GM23338 (cell line): ENCODE results near the gene MYO18B. TPM values are rescaled to one million over a fixed set of nuclear protein-coding genes. Genes with fewer than 3 reads are reported as not detected.

Experiments used
- ATAC-seq: fragments of 200-7000 bp; cut with Tn5 transposase; 3 replicates; pipeline ENCODE4 v1.9.1; 2020
- DNase-seq: peaks from one replicate; pipeline ENCODE4 v3.0.0-alpha.2; 2015; ENCODE audit warnings: low spot score
- H2AFZ ChIP-seq: fragments of 200-600 bp; sonication (generic); 2 replicates; pipeline ENCODE4 v1.8.0; 2016; ENCODE audit warnings: antibody characterized with exemption, mild to moderate bottlenecking, moderate library complexity
- H3F3A ChIP-seq: fragments of 200-600 bp; sonication (generic); replicated peaks from 2 replicates; pipeline ENCODE4 v1.8.0; 2017; ENCODE audit warnings: antibody characterized with exemption, mixed run types, low read depth
- H3K27ac ChIP-seq: fragments of 200-600 bp; sonication (generic); 2 replicates; pipeline ENCODE4 v1.6.1; 2016; ENCODE audit warnings: low read depth
- H3K27me3 ChIP-seq: fragments of 200-600 bp; sonication (generic); 2 replicates; pipeline ENCODE4 v1.8.0; 2016; ENCODE audit warnings: mild to moderate bottlenecking, mixed run types, moderate library complexity; ENCODE audit not compliant: insufficient read depth
- H3K36me3 ChIP-seq: fragments of 200-600 bp; sonication (generic); 2 replicates; pipeline ENCODE4 v1.8.0; 2016; ENCODE audit warnings: mild to moderate bottlenecking; ENCODE audit not compliant: insufficient read depth
- H3K4me1 ChIP-seq: fragments of 200-600 bp; sonication (generic); 2 replicates; pipeline ENCODE4 v1.8.0; 2016; ENCODE audit warnings: mild to moderate bottlenecking, moderate library complexity; ENCODE audit not compliant: insufficient read depth
- H3K4me2 ChIP-seq: fragments of 200-600 bp; sonication (generic); 2 replicates; pipeline ENCODE4 v1.7.1; 2017; ENCODE audit warnings: mixed run types
- H3K4me3 ChIP-seq: fragments of 200-600 bp; sonication (generic); 2 replicates; pipeline ENCODE4 v1.6.1; 2016; ENCODE audit warnings: mixed run types
- H3K79me2 ChIP-seq: fragments of 200-600 bp; sonication (generic); replicated peaks from 2 replicates; pipeline ENCODE4 v1.8.0; 2017; ENCODE audit warnings: mild to moderate bottlenecking; ENCODE audit not compliant: insufficient read depth
- H3K9me2 ChIP-seq: fragments of 200-600 bp; sonication (generic); 2 replicates; pipeline ENCODE4 v1.8.0; 2017; ENCODE audit not compliant: insufficient read depth
- H4K20me1 ChIP-seq: fragments of 200-600 bp; sonication (generic); replicated peaks from 2 replicates; pipeline ENCODE4 v1.8.0; 2017; ENCODE audit warnings: mild to moderate bottlenecking; ENCODE audit not compliant: insufficient read depth
- H3K27ac Mint-ChIP-seq: 2 replicates; pipeline ENCODE4 v1.8.0; 2020; ENCODE audit warnings: inconsistent platforms, mild to moderate bottlenecking, moderate library complexity, mixed read lengths
- H3K27me3 Mint-ChIP-seq: 3 replicates; pipeline ENCODE4 v1.8.0; 2022; ENCODE audit warnings: low read depth, mild to moderate bottlenecking, moderate library complexity, mixed read lengths, inconsistent platforms; ENCODE audit not compliant: insufficient read depth, poor library complexity
- H3K36me3 Mint-ChIP-seq: 3 replicates; pipeline ENCODE4 v1.8.0; 2021; ENCODE audit warnings: low read depth, mild to moderate bottlenecking, inconsistent platforms, moderate library complexity, mixed read lengths
- H3K4me1 Mint-ChIP-seq: 3 replicates; pipeline ENCODE4 v1.8.0; 2020; ENCODE audit warnings: mild to moderate bottlenecking, inconsistent platforms, mixed read lengths
- H3K4me3 Mint-ChIP-seq: 3 replicates; pipeline ENCODE4 v1.8.0; 2021; ENCODE audit warnings: moderate library complexity, mild to moderate bottlenecking, inconsistent platforms, mixed read lengths
- H3K9me3 Mint-ChIP-seq: 3 replicates; pipeline ENCODE4 v1.8.0; 2020; ENCODE audit warnings: moderate library complexity, mild to moderate bottlenecking, inconsistent platforms, mixed read lengths
- CREB1 ChIP-seq: fragments of 250-450 bp; sonication (Bioruptor Pico); IDR thresholded peaks from 2 replicates; pipeline ENCODE4 v1.5.0; 2020; ENCODE audit warnings: low read depth, mild to moderate bottlenecking, moderate library complexity
- EZH2 ChIP-seq: fragments of 200-600 bp; sonication (generic); IDR thresholded peaks from one replicate; pipeline ENCODE4 v1.8.0; 2017; ENCODE audit warnings: antibody characterized with exemption, mild to moderate bottlenecking, low read depth; ENCODE audit not compliant: unreplicated experiment
- EZH2phosphoT487 ChIP-seq: fragments of 200-600 bp; sonication (generic); IDR thresholded peaks from one replicate; pipeline ENCODE4 v1.8.1; 2018; ENCODE audit warnings: antibody characterized with exemption; ENCODE audit not compliant: unreplicated experiment
- POLR2AphosphoS5 ChIP-seq: IDR thresholded peaks from 2 replicates; pipeline ENCODE4 v1.6.1; 2016; ENCODE audit warnings: antibody characterized with exemption, low read depth
- STAT1 ChIP-seq: IDR thresholded peaks from one replicate; pipeline ENCODE4 v1.6.1; 2016; ENCODE audit warnings: antibody characterized with exemption; ENCODE audit not compliant: unreplicated experiment
- ZNF114 ChIP-seq: fragments of 250-450 bp; sonication (Bioruptor Pico); IDR thresholded peaks from 2 replicates; pipeline ENCODE4 v1.5.0; 2020; ENCODE audit warnings: mild to moderate bottlenecking, moderate library complexity
- ZNF331 ChIP-seq: fragments of 250-450 bp; sonication (Bioruptor Pico); IDR thresholded peaks from 2 replicates; pipeline ENCODE4 v1.5.0; 2020; ENCODE audit warnings: low read depth, mild to moderate bottlenecking, moderate library complexity
- polyA plus RNA-seq: library from polyadenylated mRNA; unstranded; fragments of >200 nt; fragmentation: Nextera tagmentation; extraction: Ambion mirVana; gene quantifications from 2 replicates; pipeline ENCODE4 v1.2.1, GENCODE V29; 2016
- total RNA-seq: library from RNA; depleted of rRNA; stranded (reverse); fragments of >200 nt; shearing (Covaris generic); gene quantifications from 2 replicates; pipeline ENCODE4 v1.2.3, GENCODE V29; 2014
- TF ChIP-seq, protein P1 (sequence below), 2 experiments: fragments of 200-600 bp in 1 of 2; sonication (generic) in 1 of 2; conservative IDR thresholded peaks; 2 replicates each; pipeline versions ENCODE4 v1.5.1 to v1.6.1; 2016 to 2017; ENCODE audit warnings: antibody characterized with exemption in 2 of 2, low read depth in 2 of 2, mild to moderate bottlenecking in 2 of 2, moderate library complexity in 1 of 2
- TF ChIP-seq, protein P2 (sequence below): IDR thresholded peaks from one replicate; pipeline ENCODE4 v1.6.1; 2018; ENCODE audit warnings: antibody characterized with exemption; ENCODE audit not compliant: unreplicated experiment
- TF ChIP-seq, protein P3 (sequence below): fragments of 250-450 bp; sonication (Bioruptor Pico); IDR thresholded peaks from 2 replicates; pipeline ENCODE4 v1.5.0; 2020; ENCODE audit warnings: mild to moderate bottlenecking, moderate library complexity

MYO18B gene
- total and polyA plus RNA-seq, 2 experiments from 2014 or later, result 0.36 to 0.45 TPM

GRCh38 chr22:26056455-26057200 lies 314.6 kb downstream of the MYO18B start:
- Histone ChIP-seq H3K9me2 (peaks cover 5% of the 10 kb centered on the region; the same call in 1 of the 2 replicates), H3K27me3 (no peaks in the 10 kb centered on the region), H3K4me3 (no peak overlapping the region), H3K79me2 (no peaks in the 10 kb centered on the region), H3K27ac (no peak overlapping the region), H3K4me1 (peaks cover 31% of the 10 kb centered on the region), H3F3A (no peaks in the 10 kb centered on the region), H2AFZ (no peak overlapping the region), H4K20me1 (no peaks in the 10 kb centered on the region), H3K36me3 (no peaks in the 10 kb centered on the region), H3K4me2 (no peak overlapping the region)
- Mint-ChIP-seq H3K27ac (no peak overlapping the region), H3K36me3 (no peaks in the 10 kb centered on the region), H3K4me3 (no peak overlapping the region), H3K27me3 (peaks cover 2% of the 10 kb centered on the region), H3K4me1 (peaks cover 36% of the 10 kb centered on the region), H3K9me3 (no peaks in the 10 kb centered on the region)
- TF ChIP-seq POLR2AphosphoS5 (no peak), ZNF331 (no peak), CREB1 (CRISPR knock-in tag) (no peak), STAT1 (no peak), ZNF114 (CRISPR knock-in tag) (no peak), EZH2 (no peak), EZH2phosphoT487 (no peak)
- TF ChIP-seq, protein P1, sequence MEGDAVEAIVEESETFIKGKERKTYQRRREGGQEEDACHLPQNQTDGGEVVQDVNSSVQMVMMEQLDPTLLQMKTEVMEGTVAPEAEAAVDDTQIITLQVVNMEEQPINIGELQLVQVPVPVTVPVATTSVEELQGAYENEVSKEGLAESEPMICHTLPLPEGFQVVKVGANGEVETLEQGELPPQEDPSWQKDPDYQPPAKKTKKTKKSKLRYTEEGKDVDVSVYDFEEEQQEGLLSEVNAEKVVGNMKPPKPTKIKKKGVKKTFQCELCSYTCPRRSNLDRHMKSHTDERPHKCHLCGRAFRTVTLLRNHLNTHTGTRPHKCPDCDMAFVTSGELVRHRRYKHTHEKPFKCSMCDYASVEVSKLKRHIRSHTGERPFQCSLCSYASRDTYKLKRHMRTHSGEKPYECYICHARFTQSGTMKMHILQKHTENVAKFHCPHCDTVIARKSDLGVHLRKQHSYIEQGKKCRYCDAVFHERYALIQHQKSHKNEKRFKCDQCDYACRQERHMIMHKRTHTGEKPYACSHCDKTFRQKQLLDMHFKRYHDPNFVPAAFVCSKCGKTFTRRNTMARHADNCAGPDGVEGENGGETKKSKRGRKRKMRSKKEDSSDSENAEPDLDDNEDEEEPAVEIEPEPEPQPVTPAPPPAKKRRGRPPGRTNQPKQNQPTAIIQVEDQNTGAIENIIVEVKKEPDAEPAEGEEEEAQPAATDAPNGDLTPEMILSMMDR (conservative IDR thresholded peaks at IDR 0.05; ENCODE audit: low read depth in 2 of 2), result no peak
- TF ChIP-seq, protein P2, sequence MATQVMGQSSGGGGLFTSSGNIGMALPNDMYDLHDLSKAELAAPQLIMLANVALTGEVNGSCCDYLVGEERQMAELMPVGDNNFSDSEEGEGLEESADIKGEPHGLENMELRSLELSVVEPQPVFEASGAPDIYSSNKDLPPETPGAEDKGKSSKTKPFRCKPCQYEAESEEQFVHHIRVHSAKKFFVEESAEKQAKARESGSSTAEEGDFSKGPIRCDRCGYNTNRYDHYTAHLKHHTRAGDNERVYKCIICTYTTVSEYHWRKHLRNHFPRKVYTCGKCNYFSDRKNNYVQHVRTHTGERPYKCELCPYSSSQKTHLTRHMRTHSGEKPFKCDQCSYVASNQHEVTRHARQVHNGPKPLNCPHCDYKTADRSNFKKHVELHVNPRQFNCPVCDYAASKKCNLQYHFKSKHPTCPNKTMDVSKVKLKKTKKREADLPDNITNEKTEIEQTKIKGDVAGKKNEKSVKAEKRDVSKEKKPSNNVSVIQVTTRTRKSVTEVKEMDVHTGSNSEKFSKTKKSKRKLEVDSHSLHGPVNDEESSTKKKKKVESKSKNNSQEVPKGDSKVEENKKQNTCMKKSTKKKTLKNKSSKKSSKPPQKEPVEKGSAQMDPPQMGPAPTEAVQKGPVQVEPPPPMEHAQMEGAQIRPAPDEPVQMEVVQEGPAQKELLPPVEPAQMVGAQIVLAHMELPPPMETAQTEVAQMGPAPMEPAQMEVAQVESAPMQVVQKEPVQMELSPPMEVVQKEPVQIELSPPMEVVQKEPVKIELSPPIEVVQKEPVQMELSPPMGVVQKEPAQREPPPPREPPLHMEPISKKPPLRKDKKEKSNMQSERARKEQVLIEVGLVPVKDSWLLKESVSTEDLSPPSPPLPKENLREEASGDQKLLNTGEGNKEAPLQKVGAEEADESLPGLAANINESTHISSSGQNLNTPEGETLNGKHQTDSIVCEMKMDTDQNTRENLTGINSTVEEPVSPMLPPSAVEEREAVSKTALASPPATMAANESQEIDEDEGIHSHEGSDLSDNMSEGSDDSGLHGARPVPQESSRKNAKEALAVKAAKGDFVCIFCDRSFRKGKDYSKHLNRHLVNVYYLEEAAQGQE, result no peak
- TF ChIP-seq, protein P3, sequence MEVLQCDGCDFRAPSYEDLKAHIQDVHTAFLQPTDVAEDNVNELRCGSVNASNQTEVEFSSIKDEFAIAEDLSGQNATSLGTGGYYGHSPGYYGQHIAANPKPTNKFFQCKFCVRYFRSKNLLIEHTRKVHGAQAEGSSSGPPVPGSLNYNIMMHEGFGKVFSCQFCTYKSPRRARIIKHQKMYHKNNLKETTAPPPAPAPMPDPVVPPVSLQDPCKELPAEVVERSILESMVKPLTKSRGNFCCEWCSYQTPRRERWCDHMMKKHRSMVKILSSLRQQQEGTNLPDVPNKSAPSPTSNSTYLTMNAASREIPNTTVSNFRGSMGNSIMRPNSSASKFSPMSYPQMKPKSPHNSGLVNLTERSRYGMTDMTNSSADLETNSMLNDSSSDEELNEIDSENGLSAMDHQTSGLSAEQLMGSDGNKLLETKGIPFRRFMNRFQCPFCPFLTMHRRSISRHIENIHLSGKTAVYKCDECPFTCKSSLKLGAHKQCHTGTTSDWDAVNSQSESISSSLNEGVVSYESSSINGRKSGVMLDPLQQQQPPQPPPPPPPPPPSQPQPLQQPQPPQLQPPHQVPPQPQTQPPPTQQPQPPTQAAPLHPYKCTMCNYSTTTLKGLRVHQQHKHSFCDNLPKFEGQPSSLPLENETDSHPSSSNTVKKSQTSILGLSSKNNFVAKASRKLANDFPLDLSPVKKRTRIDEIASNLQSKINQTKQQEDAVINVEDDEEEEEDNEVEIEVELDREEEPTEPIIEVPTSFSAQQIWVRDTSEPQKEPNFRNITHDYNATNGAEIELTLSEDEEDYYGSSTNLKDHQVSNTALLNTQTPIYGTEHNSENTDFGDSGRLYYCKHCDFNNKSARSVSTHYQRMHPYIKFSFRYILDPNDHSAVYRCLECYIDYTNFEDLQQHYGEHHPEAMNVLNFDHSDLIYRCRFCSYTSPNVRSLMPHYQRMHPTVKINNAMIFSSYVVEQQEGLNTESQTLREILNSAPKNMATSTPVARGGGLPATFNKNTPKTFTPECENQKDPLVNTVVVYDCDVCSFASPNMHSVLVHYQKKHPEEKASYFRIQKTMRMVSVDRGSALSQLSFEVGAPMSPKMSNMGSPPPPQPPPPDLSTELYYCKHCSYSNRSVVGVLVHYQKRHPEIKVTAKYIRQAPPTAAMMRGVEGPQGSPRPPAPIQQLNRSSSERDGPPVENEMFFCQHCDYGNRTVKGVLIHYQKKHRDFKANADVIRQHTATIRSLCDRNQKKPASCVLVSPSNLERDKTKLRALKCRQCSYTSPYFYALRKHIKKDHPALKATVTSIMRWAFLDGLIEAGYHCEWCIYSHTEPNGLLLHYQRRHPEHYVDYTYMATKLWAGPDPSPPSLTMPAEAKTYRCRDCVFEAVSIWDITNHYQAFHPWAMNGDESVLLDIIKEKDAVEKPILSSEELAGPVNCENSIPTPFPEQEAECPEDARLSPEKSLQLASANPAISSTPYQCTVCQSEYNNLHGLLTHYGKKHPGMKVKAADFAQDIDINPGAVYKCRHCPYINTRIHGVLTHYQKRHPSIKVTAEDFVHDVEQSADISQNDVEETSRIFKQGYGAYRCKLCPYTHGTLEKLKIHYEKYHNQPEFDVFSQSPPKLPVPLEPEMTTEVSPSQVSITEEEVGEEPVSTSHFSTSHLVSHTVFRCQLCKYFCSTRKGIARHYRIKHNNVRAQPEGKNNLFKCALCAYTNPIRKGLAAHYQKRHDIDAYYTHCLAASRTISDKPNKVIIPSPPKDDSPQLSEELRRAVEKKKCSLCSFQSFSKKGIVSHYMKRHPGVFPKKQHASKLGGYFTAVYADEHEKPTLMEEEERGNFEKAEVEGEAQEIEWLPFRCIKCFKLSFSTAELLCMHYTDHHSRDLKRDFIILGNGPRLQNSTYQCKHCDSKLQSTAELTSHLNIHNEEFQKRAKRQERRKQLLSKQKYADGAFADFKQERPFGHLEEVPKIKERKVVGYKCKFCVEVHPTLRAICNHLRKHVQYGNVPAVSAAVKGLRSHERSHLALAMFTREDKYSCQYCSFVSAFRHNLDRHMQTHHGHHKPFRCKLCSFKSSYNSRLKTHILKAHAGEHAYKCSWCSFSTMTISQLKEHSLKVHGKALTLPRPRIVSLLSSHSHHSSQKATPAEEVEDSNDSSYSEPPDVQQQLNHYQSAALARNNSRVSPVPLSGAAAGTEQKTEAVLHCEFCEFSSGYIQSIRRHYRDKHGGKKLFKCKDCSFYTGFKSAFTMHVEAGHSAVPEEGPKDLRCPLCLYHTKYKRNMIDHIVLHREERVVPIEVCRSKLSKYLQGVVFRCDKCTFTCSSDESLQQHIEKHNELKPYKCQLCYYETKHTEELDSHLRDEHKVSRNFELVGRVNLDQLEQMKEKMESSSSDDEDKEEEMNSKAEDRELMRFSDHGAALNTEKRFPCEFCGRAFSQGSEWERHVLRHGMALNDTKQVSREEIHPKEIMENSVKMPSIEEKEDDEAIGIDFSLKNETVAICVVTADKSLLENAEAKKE (CRISPR knock-in tag), result no peak
- ATAC-seq, result no peak
- DNase-seq, result no peak
